ENCODE measurements around the gene C5orf22. TPM values are rescaled to one million over a fixed set of nuclear protein-coding genes. Genes with fewer than 3 reads are reported as not detected.

Gene C5orf22
- total and polyA plus RNA-seq, 2 donors (not counting 3 experiments of a cell fraction or from before 2014, with no cell fraction given), result 11.7 to 27.5 TPM

DNA sequence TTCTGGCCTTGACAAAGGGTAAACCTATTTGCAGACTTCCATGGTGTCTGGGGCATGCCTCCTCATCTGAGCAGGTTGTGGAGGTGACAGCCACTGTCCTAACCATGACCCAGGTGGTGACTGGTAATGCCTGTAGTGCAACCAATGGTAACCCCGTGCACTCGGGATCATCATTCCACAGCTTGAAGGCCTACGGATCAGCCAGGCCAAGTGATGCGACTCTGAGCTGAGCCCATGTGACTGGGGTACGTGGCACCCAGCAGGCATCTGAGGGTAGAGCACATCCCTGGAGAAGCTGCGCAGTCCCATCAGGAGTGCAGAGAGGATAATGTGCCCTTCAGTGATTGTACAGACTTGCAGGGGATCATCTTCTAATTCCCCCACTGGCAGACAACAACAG is 35.2 kb upstream of the C5orf22 start:
- no peak overlapping the region for H3K4me3 ChIP-seq (replicated peaks in 1 of 3; ENCODE audit: insufficient read depth in 1 of 3, low read depth in 1 of 3, low read length in 3 of 3)
- no TSS peak for BruUV-seq (replicated peaks)
- no peak overlapping the region for H2AFZ ChIP-seq (ENCODE audit: low read depth, low read length)
- peaks cover 23 to 29% of the 10 kb centered on the region in 2 experiments for H3K36me3 ChIP-seq (ENCODE audit: control insufficient read depth in 2 of 2, extremely low read depth in 1 of 2, insufficient read depth in 2 of 2, low read length in 2 of 2)
- POLR2A ChIA-PET, result no interaction called here
- H3K4me1 ChIP-seq (ENCODE audit: control insufficient read depth, extremely low read depth, insufficient read depth, low read length), result peaks cover 21% of the 10 kb centered on the region
- H3K9me1 ChIP-seq (replicated peaks; ENCODE audit: control insufficient read depth, extremely low read depth, insufficient read depth, low read length), result no peaks in the 10 kb centered on the region
- no peak for DNase-seq (ENCODE audit: low read depth, low spot score)
- H3K27ac ChIP-seq (ENCODE audit: insufficient read depth, low read depth, low read length), result no peak overlapping the region
- CTCF ChIA-PET, result no interaction called here
- H3K9me3 ChIP-seq (replicated peaks; ENCODE audit: control insufficient read depth, insufficient read depth, low read length), result no peaks in the 10 kb centered on the region
- no peaks in the 10 kb centered on the region for H4K20me1 ChIP-seq (replicated peaks; ENCODE audit: control insufficient read depth, extremely low read depth, insufficient read depth, low read length)
- no peaks in the 10 kb centered on the region for H3K79me2 ChIP-seq (ENCODE audit: control insufficient read depth, insufficient read depth, low read length)
- H3K27me3 ChIP-seq (ENCODE audit: control insufficient read depth in 2 of 2, insufficient read depth in 2 of 2, low read length in 2 of 2), result no peaks in the 10 kb centered on the region
- dilution Hi-C loops (cut with MboI; ENCODE audit: extremely low pct_ligation_motif_present, low sequenced_read_pairs), result no loop called here
- FAIRE-seq, result no peak
- H3K9ac ChIP-seq (replicated peaks; ENCODE audit: extremely low read depth, insufficient read depth, low read length), result no peak overlapping the region
- intact Hi-C loops (cut with micrococcal nuclease), result no loop called here
- H3K4me2 ChIP-seq (ENCODE audit: insufficient read depth, low read length), result no peak overlapping the region
- TF ChIP-seq FOS (IDR thresholded peaks at IDR 0.05; ENCODE audit: borderline replicate concordance, insufficient read depth, low read length) (no peak), JUN (IDR thresholded peaks at IDR 0.05; ENCODE audit: borderline replicate concordance, insufficient read depth, insufficient read length, low read depth) (no peak), POLR2A (IDR thresholded peaks at IDR 0.05; ENCODE audit: low read depth, low read length) (no peak), EZH2 (IDR thresholded peaks at IDR 0.05; ENCODE audit: borderline replicate concordance, low read depth, low read length, severe bottlenecking) (no peak), GATA2 (IDR thresholded peaks at IDR 0.05; ENCODE audit: insufficient read depth, insufficient read length, low read depth, low read length) (no peak), MYC (IDR thresholded peaks at IDR 0.05; ENCODE audit: low read depth, low read length) (no peak)
- TF ChIP-seq, protein P1, sequence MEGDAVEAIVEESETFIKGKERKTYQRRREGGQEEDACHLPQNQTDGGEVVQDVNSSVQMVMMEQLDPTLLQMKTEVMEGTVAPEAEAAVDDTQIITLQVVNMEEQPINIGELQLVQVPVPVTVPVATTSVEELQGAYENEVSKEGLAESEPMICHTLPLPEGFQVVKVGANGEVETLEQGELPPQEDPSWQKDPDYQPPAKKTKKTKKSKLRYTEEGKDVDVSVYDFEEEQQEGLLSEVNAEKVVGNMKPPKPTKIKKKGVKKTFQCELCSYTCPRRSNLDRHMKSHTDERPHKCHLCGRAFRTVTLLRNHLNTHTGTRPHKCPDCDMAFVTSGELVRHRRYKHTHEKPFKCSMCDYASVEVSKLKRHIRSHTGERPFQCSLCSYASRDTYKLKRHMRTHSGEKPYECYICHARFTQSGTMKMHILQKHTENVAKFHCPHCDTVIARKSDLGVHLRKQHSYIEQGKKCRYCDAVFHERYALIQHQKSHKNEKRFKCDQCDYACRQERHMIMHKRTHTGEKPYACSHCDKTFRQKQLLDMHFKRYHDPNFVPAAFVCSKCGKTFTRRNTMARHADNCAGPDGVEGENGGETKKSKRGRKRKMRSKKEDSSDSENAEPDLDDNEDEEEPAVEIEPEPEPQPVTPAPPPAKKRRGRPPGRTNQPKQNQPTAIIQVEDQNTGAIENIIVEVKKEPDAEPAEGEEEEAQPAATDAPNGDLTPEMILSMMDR (IDR thresholded peaks at IDR 0.05; ENCODE audit: extremely low read depth in 1 of 2, insufficient read depth in 1 of 2, low read depth in 1 of 2, low read length in 2 of 2), result no peak

DNA sequence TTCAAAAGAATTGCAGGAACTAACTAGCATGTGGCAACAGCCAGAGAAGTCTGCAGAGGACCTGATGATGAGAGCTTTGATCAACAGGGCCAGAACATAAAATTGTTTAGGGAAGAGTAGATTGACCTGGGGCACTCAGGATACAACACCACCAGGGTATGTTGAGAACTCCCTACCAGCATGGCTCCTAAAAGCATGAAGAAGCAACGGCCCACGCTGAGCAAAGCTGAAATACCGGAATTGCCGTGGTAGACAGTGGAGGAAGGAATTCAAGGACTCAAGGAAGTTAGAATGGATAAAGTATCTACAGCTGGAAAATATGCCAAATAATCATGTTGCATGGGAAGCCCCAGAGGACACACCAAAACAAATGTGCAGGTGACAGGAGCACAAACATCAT is 31.8 kb upstream of the C5orf22 start:
- dilution Hi-C loops (cut with MboI; ENCODE audit: extremely low pct_ligation_motif_present, low sequenced_read_pairs) (no loop called here), intact Hi-C loops (cut with micrococcal nuclease) (no loop called here)
- H3K27me3 ChIP-seq (ENCODE audit: control insufficient read depth in 2 of 2, insufficient read depth in 2 of 2, low read length in 2 of 2), result no peaks in the 10 kb centered on the region
- DNase-seq (ENCODE audit: low read depth, low spot score) (no peak), FAIRE-seq (no peak)
- no peaks in the 10 kb centered on the region for H3K4me1 ChIP-seq (ENCODE audit: control insufficient read depth, extremely low read depth, insufficient read depth, low read length)
- no peak overlapping the region for H3K4me3 ChIP-seq (replicated peaks in 1 of 3; ENCODE audit: insufficient read depth in 1 of 3, low read depth in 1 of 3, low read length in 3 of 3)
- POLR2A ChIA-PET, result no interaction called here
- no peaks in the 10 kb centered on the region for H4K20me1 ChIP-seq (replicated peaks; ENCODE audit: control insufficient read depth, extremely low read depth, insufficient read depth, low read length)
- peaks cover 34 to 50% of the 10 kb centered on the region in 2 experiments for H3K36me3 ChIP-seq (ENCODE audit: control insufficient read depth in 2 of 2, extremely low read depth in 1 of 2, insufficient read depth in 2 of 2, low read length in 2 of 2)
- CTCF ChIA-PET, result no interaction called here
- no peak for TF ChIP-seq FOS (IDR thresholded peaks at IDR 0.05; ENCODE audit: borderline replicate concordance, insufficient read depth, low read length)
- TF ChIP-seq, protein P2, sequence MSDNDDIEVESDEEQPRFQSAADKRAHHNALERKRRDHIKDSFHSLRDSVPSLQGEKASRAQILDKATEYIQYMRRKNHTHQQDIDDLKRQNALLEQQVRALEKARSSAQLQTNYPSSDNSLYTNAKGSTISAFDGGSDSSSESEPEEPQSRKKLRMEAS (IDR thresholded peaks at IDR 0.05; ENCODE audit: insufficient read depth, insufficient read length), result no peak
- no peak for TF ChIP-seq POLR2AphosphoS5 (IDR thresholded peaks at IDR 0.05; ENCODE audit: insufficient read depth, low read depth, low read length)
- no peak for TF ChIP-seq POLR2A (IDR thresholded peaks at IDR 0.05; ENCODE audit: low read depth, low read length)
- TF ChIP-seq, protein P1 (IDR thresholded peaks at IDR 0.05; ENCODE audit: extremely low read depth in 1 of 2, insufficient read depth in 1 of 2, low read depth in 1 of 2, low read length in 2 of 2), result no peak
- TF ChIP-seq EZH2 (IDR thresholded peaks at IDR 0.05; ENCODE audit: borderline replicate concordance, low read depth, low read length, severe bottlenecking), result no peak
- no peak for TF ChIP-seq GATA2 (IDR thresholded peaks at IDR 0.05; ENCODE audit: insufficient read depth, insufficient read length, low read depth, low read length)
- no peak for TF ChIP-seq MYC (IDR thresholded peaks at IDR 0.05; ENCODE audit: low read depth, low read length)
- no peak for TF ChIP-seq JUN (IDR thresholded peaks at IDR 0.05; ENCODE audit: borderline replicate concordance, insufficient read depth, insufficient read length, low read depth)
- no peak overlapping the region for H3K4me2 ChIP-seq (ENCODE audit: insufficient read depth, low read length)
- H3K9me1 ChIP-seq (replicated peaks; ENCODE audit: control insufficient read depth, extremely low read depth, insufficient read depth, low read length), result no peaks in the 10 kb centered on the region
- no peak overlapping the region for H2AFZ ChIP-seq (ENCODE audit: low read depth, low read length)
- H3K9ac ChIP-seq (replicated peaks; ENCODE audit: extremely low read depth, insufficient read depth, low read length), result no peak overlapping the region
- H3K79me2 ChIP-seq (ENCODE audit: control insufficient read depth, insufficient read depth, low read length), result no peaks in the 10 kb centered on the region
- H3K9me3 ChIP-seq (replicated peaks; ENCODE audit: control insufficient read depth, insufficient read depth, low read length), result no peaks in the 10 kb centered on the region
- no peak overlapping the region for H3K27ac ChIP-seq (ENCODE audit: insufficient read depth, low read depth, low read length)
- BruUV-seq (replicated peaks), result no TSS peak
